H9 (cell line): ENCODE measurements around the gene DLGAP4. TPM values are rescaled to one million over a fixed set of nuclear protein-coding genes. Genes with fewer than 3 reads are reported as not detected.

ENCODE experiments used
- DNase-seq: peaks from one replicate; pipeline ENCODE4 v3.0.0-alpha.2; 2017
- H2AFZ ChIP-seq: one replicate; pipeline ENCODE4 v1.6.1; 2013; ENCODE audit warnings: mild to moderate bottlenecking, low read length, control low read depth, moderate library complexity
- H2AK5ac ChIP-seq: 2 replicates; pipeline ENCODE4 v1.6.1; 2013; ENCODE audit warnings: low read length, control low read depth, mixed read lengths; ENCODE audit not compliant: insufficient read length
- H2BK120ac ChIP-seq: one replicate; pipeline ENCODE4 v1.6.1; 2013; ENCODE audit warnings: low read depth, mild to moderate bottlenecking, low read length, control low read depth, inconsistent platforms; ENCODE audit not compliant: poor library complexity, severe bottlenecking
- H2BK12ac ChIP-seq: 2 replicates; pipeline ENCODE4 v1.6.1; 2013; ENCODE audit warnings: low read length, control low read depth, mixed read lengths, low read depth; ENCODE audit not compliant: insufficient read length
- H2BK15ac ChIP-seq: 2 replicates; pipeline ENCODE4 v1.6.1; 2013; ENCODE audit warnings: low read depth, low read length, control low read depth
- H2BK20ac ChIP-seq: one replicate; pipeline ENCODE4 v1.6.1; 2013; ENCODE audit warnings: low read depth, mild to moderate bottlenecking, low read length, control low read depth, inconsistent platforms; ENCODE audit not compliant: poor library complexity, severe bottlenecking
- H2BK5ac ChIP-seq: 2 replicates; pipeline ENCODE4 v1.6.1; 2013; ENCODE audit warnings: low read length, control low read depth, mixed read lengths; ENCODE audit not compliant: insufficient read length
- H3K14ac ChIP-seq: 2 replicates; pipeline ENCODE4 v1.6.1; 2013; ENCODE audit warnings: low read length, control low read depth; ENCODE audit not compliant: insufficient read depth
- H3K18ac ChIP-seq: 2 replicates; pipeline ENCODE4 v1.6.1; 2013; ENCODE audit warnings: low read depth, mild to moderate bottlenecking, mixed read lengths, low read length, control low read depth; ENCODE audit not compliant: insufficient read length
- H3K23ac ChIP-seq: 2 replicates; pipeline ENCODE4 v1.6.1; 2013; ENCODE audit warnings: low read length, control low read depth, mixed read lengths, low read depth; ENCODE audit not compliant: insufficient read length
- H3K23me2 ChIP-seq: 2 replicates; pipeline ENCODE4 v1.6.1; 2013; ENCODE audit warnings: low read depth, mild to moderate bottlenecking, mixed read lengths, low read length, control low read depth; ENCODE audit not compliant: insufficient read length, poor library complexity, severe bottlenecking
- H3K27ac ChIP-seq: 2 replicates; pipeline ENCODE4 v1.5.1; 2013; ENCODE audit warnings: low read length, control low read depth, mixed read lengths, low read depth; ENCODE audit not compliant: insufficient read length
- H3K27me3 ChIP-seq: 2 replicates; pipeline ENCODE4 v1.6.1; 2013; ENCODE audit warnings: low read length, control low read depth, inconsistent platforms; ENCODE audit not compliant: insufficient read depth
- H3K4ac ChIP-seq: 2 replicates; pipeline ENCODE4 v1.6.1; 2013; ENCODE audit warnings: low read depth, mild to moderate bottlenecking, control low read depth, inconsistent platforms, low read length, moderate library complexity
- H3K4me1 ChIP-seq: 2 replicates; pipeline ENCODE4 v1.6.1; 2013; ENCODE audit warnings: low read length, control low read depth, inconsistent platforms; ENCODE audit not compliant: insufficient read depth
- H3K4me2 ChIP-seq: 2 replicates; pipeline ENCODE4 v1.6.1; 2013; ENCODE audit warnings: low read length, control low read depth, mixed read lengths; ENCODE audit not compliant: insufficient read length, insufficient read depth
- H3K56ac ChIP-seq: 2 replicates; pipeline ENCODE4 v1.6.1; 2013; ENCODE audit warnings: low read depth, mild to moderate bottlenecking, mixed read lengths, low read length, control low read depth; ENCODE audit not compliant: insufficient read length
- H3K79me1 ChIP-seq: 2 replicates; pipeline ENCODE4 v1.6.1; 2013; ENCODE audit warnings: low read depth, mild to moderate bottlenecking, moderate library complexity, low read length, control low read depth, inconsistent platforms; ENCODE audit not compliant: insufficient read depth, poor library complexity, severe bottlenecking
- H3K79me2 ChIP-seq: 2 replicates; pipeline ENCODE4 v1.6.1; 2013; ENCODE audit warnings: low read length, control low read depth, inconsistent platforms; ENCODE audit not compliant: insufficient read depth
- H3K9ac ChIP-seq: 2 replicates; pipeline ENCODE4 v1.6.1; 2013; ENCODE audit warnings: low read length, control low read depth, mixed read lengths; ENCODE audit not compliant: insufficient read length; ENCODE audit errors: extremely low read depth
- H3K9me3 ChIP-seq: one replicate; pipeline ENCODE4 v1.6.1; 2013; ENCODE audit warnings: low read depth, low read length, inconsistent platforms; ENCODE audit not compliant: control insufficient read depth
- H3T11ph ChIP-seq: one replicate; pipeline ENCODE4 v1.6.1; 2013; ENCODE audit warnings: mild to moderate bottlenecking, low read length, control low read depth, inconsistent platforms
- H4K20me1 ChIP-seq: one replicate; pipeline ENCODE4 v1.6.1; 2013; ENCODE audit not compliant: control insufficient read depth, insufficient read length, insufficient read depth
- H4K5ac ChIP-seq: 2 replicates; pipeline ENCODE4 v1.6.1; 2013; ENCODE audit warnings: low read depth, mild to moderate bottlenecking, mixed read lengths, low read length, control low read depth; ENCODE audit not compliant: insufficient read length
- H4K8ac ChIP-seq: replicated peaks from 2 replicates; pipeline ENCODE4 v1.6.1; 2013; ENCODE audit warnings: low read length, control low read depth, mixed read lengths, low read depth; ENCODE audit not compliant: insufficient read length
- H4K91ac ChIP-seq: 2 replicates; pipeline ENCODE4 v1.6.1; 2013; ENCODE audit warnings: low read depth, mild to moderate bottlenecking, moderate library complexity, mixed read lengths, low read length, control low read depth; ENCODE audit not compliant: insufficient read length
- H3K27ac Mint-ChIP-seq, 3 experiments: 2 replicates in 2 of 3; 3 replicates in 1 of 3; pipeline ENCODE4 v1.8.0; 2020 to 2021; ENCODE audit warnings: mixed read lengths in 3 of 3, mild to moderate bottlenecking in 1 of 3, moderate library complexity in 1 of 3
- H3K27me3 Mint-ChIP-seq: 2 replicates; pipeline ENCODE4 v1.8.0; 2021; ENCODE audit warnings: low read depth, mild to moderate bottlenecking, moderate library complexity, mixed read lengths
- H3K36me3 Mint-ChIP-seq, 3 experiments: 2 replicates in 2 of 3; 3 replicates in 1 of 3; pipeline ENCODE4 v1.8.0; 2020 to 2021; ENCODE audit warnings: low read depth in 3 of 3, mixed read lengths in 3 of 3; ENCODE audit not compliant: insufficient read depth in 1 of 3
- H3K4me1 Mint-ChIP-seq, 2 experiments: 2 replicates each; pipeline ENCODE4 v1.8.0; 2020; ENCODE audit warnings: mixed read lengths in 2 of 2
- H3K4me3 Mint-ChIP-seq, 2 experiments: 2 replicates in 1 of 2; 3 replicates in 1 of 2; pipeline ENCODE4 v1.8.0; 2020 to 2021; ENCODE audit warnings: mild to moderate bottlenecking in 2 of 2, mixed read lengths in 2 of 2, moderate library complexity in 1 of 2
- H3K9me3 Mint-ChIP-seq, 2 experiments: 2 replicates in 1 of 2; 3 replicates in 1 of 2; pipeline ENCODE4 v1.8.0; 2020; ENCODE audit warnings: mild to moderate bottlenecking in 2 of 2, mixed read lengths in 2 of 2, moderate library complexity in 1 of 2
- CTCF ChIP-seq: fragments of 200-600 bp; sonication (generic); conservative IDR thresholded peaks from 3 replicates; pipeline ENCODE4 v1.8.0; 2021; ENCODE audit warnings: antibody characterized with exemption, mild to moderate bottlenecking
- WGBS: extraction: QIAGEN DNeasy Blood & Tissue Kit; methylation state at CpG from one replicate; pipeline ENCODE4 v1.1.7; 2013; ENCODE audit warnings: missing lambda C conversion rate, low lambda C conversion rate, mixed read lengths; ENCODE audit not compliant: insufficient read length; ENCODE audit errors: extremely low coverage; 5-methylcytosine and 5-hydroxymethylcytosine counted together
- total RNA-seq: library from RNA; stranded (reverse); gene quantifications from 2 replicates; pipeline ENCODE4 v1.2.1, GENCODE V29; 2021

The DLGAP4 gene
- total RNA-seq, 1 experiment from 2014 or later, result 48.0 TPM

GRCh38 chr20:36330091-36330490 is 24.0 kb downstream of the DLGAP4 start:
- DNase-seq, result no peak
- WGBS, result no CpG with 5 or more reads among the region's 5 CpGs
- H3K27ac Mint-ChIP-seq, result no peak overlapping the region
- no peak overlapping the region for H3K56ac ChIP-seq
- H3K4ac ChIP-seq, result no peak overlapping the region
- no peak for TF ChIP-seq CTCF
- no peaks in the 10 kb centered on the region for H3K9me3 ChIP-seq
- H3K27ac ChIP-seq, result no peak overlapping the region
- H3K4me3 Mint-ChIP-seq, result no peak overlapping the region
- no peak overlapping the region for H3T11ph ChIP-seq
- H3K9ac ChIP-seq, result no peak overlapping the region
- H2BK20ac ChIP-seq, result no peak overlapping the region
- peaks cover 57% of the 10 kb centered on the region for H3K27me3 Mint-ChIP-seq
- H3K14ac ChIP-seq, result no peak overlapping the region
- H3K9me3 Mint-ChIP-seq, result peaks cover 0 to 5% of the 10 kb centered on the region in 2 experiments
- no peak overlapping the region for H2BK120ac ChIP-seq
- no peak overlapping the region for H2AFZ ChIP-seq
- H2BK12ac ChIP-seq, result no peak overlapping the region
- no peak overlapping the region for H4K5ac ChIP-seq
- no peak overlapping the region for H4K91ac ChIP-seq
- no peak overlapping the region for H3K18ac ChIP-seq
- no peak overlapping the region for H2AK5ac ChIP-seq
- no peaks in the 10 kb centered on the region; a peak in 1 of 7 replicates for H3K36me3 Mint-ChIP-seq
- H4K20me1 ChIP-seq, result no peaks in the 10 kb centered on the region
- no peak overlapping the region for H3K4me2 ChIP-seq
- H3K23ac ChIP-seq, result no peak overlapping the region
- no peak overlapping the region for H2BK15ac ChIP-seq
- H3K79me1 ChIP-seq, result no peaks in the 10 kb centered on the region
- H3K27me3 ChIP-seq, result peaks cover 12% of the 10 kb centered on the region; the same call in 1 of the 2 replicates
- H3K23me2 ChIP-seq, result no peaks in the 10 kb centered on the region
- H3K4me1 Mint-ChIP-seq, result peaks cover 35 to 41% of the 10 kb centered on the region in 2 experiments
- H3K79me2 ChIP-seq, result no peaks in the 10 kb centered on the region
- no peak overlapping the region for H2BK5ac ChIP-seq
- peaks cover 4% of the 10 kb centered on the region; the same call in 1 of the 2 replicates for H3K4me1 ChIP-seq
- no peak overlapping the region for H4K8ac ChIP-seq
